H9 (cell line): ENCODE data around the gene ELAVL1. TPM values are rescaled to one million over a fixed set of nuclear protein-coding genes. Genes with fewer than 3 reads are reported as not detected.

Source experiments
- DNase-seq: peaks from one replicate; pipeline ENCODE4 v3.0.0-alpha.2; 2017
- H2AFZ ChIP-seq: one replicate; pipeline ENCODE4 v1.6.1; 2013; ENCODE audit warnings: mild to moderate bottlenecking, low read length, control low read depth, moderate library complexity
- H2AK5ac ChIP-seq: 2 replicates; pipeline ENCODE4 v1.6.1; 2013; ENCODE audit warnings: low read length, control low read depth, mixed read lengths; ENCODE audit not compliant: insufficient read length
- H2BK120ac ChIP-seq: one replicate; pipeline ENCODE4 v1.6.1; 2013; ENCODE audit warnings: low read depth, mild to moderate bottlenecking, low read length, control low read depth, inconsistent platforms; ENCODE audit not compliant: poor library complexity, severe bottlenecking
- H2BK12ac ChIP-seq: 2 replicates; pipeline ENCODE4 v1.6.1; 2013; ENCODE audit warnings: low read length, control low read depth, mixed read lengths, low read depth; ENCODE audit not compliant: insufficient read length
- H2BK15ac ChIP-seq: 2 replicates; pipeline ENCODE4 v1.6.1; 2013; ENCODE audit warnings: low read depth, low read length, control low read depth
- H2BK20ac ChIP-seq: one replicate; pipeline ENCODE4 v1.6.1; 2013; ENCODE audit warnings: low read depth, mild to moderate bottlenecking, low read length, control low read depth, inconsistent platforms; ENCODE audit not compliant: poor library complexity, severe bottlenecking
- H2BK5ac ChIP-seq: 2 replicates; pipeline ENCODE4 v1.6.1; 2013; ENCODE audit warnings: low read length, control low read depth, mixed read lengths; ENCODE audit not compliant: insufficient read length
- H3K14ac ChIP-seq: 2 replicates; pipeline ENCODE4 v1.6.1; 2013; ENCODE audit warnings: low read length, control low read depth; ENCODE audit not compliant: insufficient read depth
- H3K18ac ChIP-seq: 2 replicates; pipeline ENCODE4 v1.6.1; 2013; ENCODE audit warnings: low read depth, mild to moderate bottlenecking, mixed read lengths, low read length, control low read depth; ENCODE audit not compliant: insufficient read length
- H3K23ac ChIP-seq: 2 replicates; pipeline ENCODE4 v1.6.1; 2013; ENCODE audit warnings: low read length, control low read depth, mixed read lengths, low read depth; ENCODE audit not compliant: insufficient read length
- H3K23me2 ChIP-seq: 2 replicates; pipeline ENCODE4 v1.6.1; 2013; ENCODE audit warnings: low read depth, mild to moderate bottlenecking, mixed read lengths, low read length, control low read depth; ENCODE audit not compliant: insufficient read length, poor library complexity, severe bottlenecking
- H3K27ac ChIP-seq: 2 replicates; pipeline ENCODE4 v1.5.1; 2013; ENCODE audit warnings: low read length, control low read depth, mixed read lengths, low read depth; ENCODE audit not compliant: insufficient read length
- H3K27me3 ChIP-seq: 2 replicates; pipeline ENCODE4 v1.6.1; 2013; ENCODE audit warnings: low read length, control low read depth, inconsistent platforms; ENCODE audit not compliant: insufficient read depth
- H3K4ac ChIP-seq: 2 replicates; pipeline ENCODE4 v1.6.1; 2013; ENCODE audit warnings: low read depth, mild to moderate bottlenecking, control low read depth, inconsistent platforms, low read length, moderate library complexity
- H3K4me1 ChIP-seq: 2 replicates; pipeline ENCODE4 v1.6.1; 2013; ENCODE audit warnings: low read length, control low read depth, inconsistent platforms; ENCODE audit not compliant: insufficient read depth
- H3K4me2 ChIP-seq: 2 replicates; pipeline ENCODE4 v1.6.1; 2013; ENCODE audit warnings: low read length, control low read depth, mixed read lengths; ENCODE audit not compliant: insufficient read length, insufficient read depth
- H3K56ac ChIP-seq: 2 replicates; pipeline ENCODE4 v1.6.1; 2013; ENCODE audit warnings: low read depth, mild to moderate bottlenecking, mixed read lengths, low read length, control low read depth; ENCODE audit not compliant: insufficient read length
- H3K79me1 ChIP-seq: 2 replicates; pipeline ENCODE4 v1.6.1; 2013; ENCODE audit warnings: low read depth, mild to moderate bottlenecking, moderate library complexity, low read length, control low read depth, inconsistent platforms; ENCODE audit not compliant: insufficient read depth, poor library complexity, severe bottlenecking
- H3K79me2 ChIP-seq: 2 replicates; pipeline ENCODE4 v1.6.1; 2013; ENCODE audit warnings: low read length, control low read depth, inconsistent platforms; ENCODE audit not compliant: insufficient read depth
- H3K9ac ChIP-seq: 2 replicates; pipeline ENCODE4 v1.6.1; 2013; ENCODE audit warnings: low read length, control low read depth, mixed read lengths; ENCODE audit not compliant: insufficient read length; ENCODE audit errors: extremely low read depth
- H3K9me3 ChIP-seq: one replicate; pipeline ENCODE4 v1.6.1; 2013; ENCODE audit warnings: low read depth, low read length, inconsistent platforms; ENCODE audit not compliant: control insufficient read depth
- H3T11ph ChIP-seq: one replicate; pipeline ENCODE4 v1.6.1; 2013; ENCODE audit warnings: mild to moderate bottlenecking, low read length, control low read depth, inconsistent platforms
- H4K20me1 ChIP-seq: one replicate; pipeline ENCODE4 v1.6.1; 2013; ENCODE audit not compliant: control insufficient read depth, insufficient read length, insufficient read depth
- H4K5ac ChIP-seq: 2 replicates; pipeline ENCODE4 v1.6.1; 2013; ENCODE audit warnings: low read depth, mild to moderate bottlenecking, mixed read lengths, low read length, control low read depth; ENCODE audit not compliant: insufficient read length
- H4K8ac ChIP-seq: replicated peaks from 2 replicates; pipeline ENCODE4 v1.6.1; 2013; ENCODE audit warnings: low read length, control low read depth, mixed read lengths, low read depth; ENCODE audit not compliant: insufficient read length
- H4K91ac ChIP-seq: 2 replicates; pipeline ENCODE4 v1.6.1; 2013; ENCODE audit warnings: low read depth, mild to moderate bottlenecking, moderate library complexity, mixed read lengths, low read length, control low read depth; ENCODE audit not compliant: insufficient read length
- H3K27ac Mint-ChIP-seq, 3 experiments: 2 replicates in 2 of 3; 3 replicates in 1 of 3; pipeline ENCODE4 v1.8.0; 2020 to 2021; ENCODE audit warnings: mixed read lengths in 3 of 3, mild to moderate bottlenecking in 1 of 3, moderate library complexity in 1 of 3
- H3K27me3 Mint-ChIP-seq: 2 replicates; pipeline ENCODE4 v1.8.0; 2021; ENCODE audit warnings: low read depth, mild to moderate bottlenecking, moderate library complexity, mixed read lengths
- H3K36me3 Mint-ChIP-seq, 3 experiments: 2 replicates in 2 of 3; 3 replicates in 1 of 3; pipeline ENCODE4 v1.8.0; 2020 to 2021; ENCODE audit warnings: low read depth in 3 of 3, mixed read lengths in 3 of 3; ENCODE audit not compliant: insufficient read depth in 1 of 3
- H3K4me1 Mint-ChIP-seq, 2 experiments: 2 replicates each; pipeline ENCODE4 v1.8.0; 2020; ENCODE audit warnings: mixed read lengths in 2 of 2
- H3K4me3 Mint-ChIP-seq, 2 experiments: 2 replicates in 1 of 2; 3 replicates in 1 of 2; pipeline ENCODE4 v1.8.0; 2020 to 2021; ENCODE audit warnings: mild to moderate bottlenecking in 2 of 2, mixed read lengths in 2 of 2, moderate library complexity in 1 of 2
- H3K9me3 Mint-ChIP-seq, 2 experiments: 2 replicates in 1 of 2; 3 replicates in 1 of 2; pipeline ENCODE4 v1.8.0; 2020; ENCODE audit warnings: mild to moderate bottlenecking in 2 of 2, mixed read lengths in 2 of 2, moderate library complexity in 1 of 2
- CTCF ChIP-seq: fragments of 200-600 bp; sonication (generic); conservative IDR thresholded peaks from 3 replicates; pipeline ENCODE4 v1.8.0; 2021; ENCODE audit warnings: antibody characterized with exemption, mild to moderate bottlenecking
- WGBS: extraction: QIAGEN DNeasy Blood & Tissue Kit; methylation state at CpG from one replicate; pipeline ENCODE4 v1.1.7; 2013; ENCODE audit warnings: missing lambda C conversion rate, low lambda C conversion rate, mixed read lengths; ENCODE audit not compliant: insufficient read length; ENCODE audit errors: extremely low coverage; 5-methylcytosine and 5-hydroxymethylcytosine counted together
- total RNA-seq: library from RNA; stranded (reverse); gene quantifications from 2 replicates; pipeline ENCODE4 v1.2.1, GENCODE V29; 2021

Gene ELAVL1
- total RNA-seq, 1 experiment from 2014 or later, result 149 TPM

- no peak for TF ChIP-seq CTCF
- Histone ChIP-seq H3K4me1 (no peaks in the 10 kb centered on the region), H2BK12ac (no peak overlapping the region), H2AFZ (no peak overlapping the region), H3K23ac (no peak overlapping the region), H2BK15ac (no peak overlapping the region), H3K9me3 (no peaks in the 10 kb centered on the region), H3K79me1 (no peaks in the 10 kb centered on the region), H3K4me2 (no peak overlapping the region), H3K4ac (no peak overlapping the region), H3K27ac (no peak overlapping the region), H2BK120ac (no peak overlapping the region), H2BK20ac (no peak overlapping the region), H3K9ac (no peak overlapping the region), H3K56ac (no peak overlapping the region), H3K18ac (no peak overlapping the region), H3K14ac (no peak overlapping the region), H2BK5ac (no peak overlapping the region), H3K23me2 (no peaks in the 10 kb centered on the region), H3K27me3 (no peaks in the 10 kb centered on the region), H3T11ph (no peak overlapping the region), H3K79me2 (no peaks in the 10 kb centered on the region; the same call in 1 of the 2 replicates), H4K91ac (no peak overlapping the region), H4K8ac (no peak overlapping the region), H4K20me1 (peaks cover 4% of the 10 kb centered on the region), H2AK5ac (no peak overlapping the region), H4K5ac (no peak overlapping the region)
- Mint-ChIP-seq H3K4me1 (no peaks in the 10 kb centered on the region), H3K36me3 (peaks cover 44 to 84% (median 81%) of the 10 kb centered on the region in 3 experiments; a peak in 6 of 7 replicates), H3K27ac (0 out of 7 replicates have a peak overlapping the region, but pooled peaks of 1 of the 3 experiments have one; percentile 40), H3K4me3 (no peak overlapping the region), H3K27me3 (no peaks in the 10 kb centered on the region), H3K9me3 (no peaks in the 10 kb centered on the region)
- no CpG with 5 or more reads among the region's 10 CpGs for WGBS
- no peak for DNase-seq
These were observed 26.4 kb downstream of the ELAVL1 start for GRCh38 chr19:7979011-7979410.
